Transverse colon (tissue), 4 donors: ENCODE results near the gene PAQR4. TPM values are rescaled to one million over a fixed set of nuclear protein-coding genes. Genes with fewer than 3 reads are reported as not detected.

Experiments
- DNase-seq: peaks from one replicate; pipeline ENCODE4 v3.0.0-alpha.2; 2019
- H3K27ac ChIP-seq, 4 donors: fragments of 200-600 bp; sonication (generic); 2 replicates each; pipeline ENCODE4 v1.5.1; 2016 to 2018; ENCODE audit warnings: inconsistent platforms in 4 of 4
- H3K27me3 ChIP-seq: fragments of 200-600 bp; sonication (generic); 2 replicates; pipeline ENCODE4 v1.5.1; 2017; ENCODE audit warnings: inconsistent platforms
- H3K36me3 ChIP-seq, 4 donors: fragments of 200-600 bp; sonication (generic); 2 replicates each; pipeline ENCODE4 v1.5.1; 2017 to 2019; ENCODE audit warnings: inconsistent platforms in 4 of 4
- H3K4me1 ChIP-seq, 4 donors: fragments of 200-600 bp; sonication (generic); 2 replicates each; pipeline ENCODE4 v1.5.1; 2017 to 2020; ENCODE audit warnings: inconsistent platforms in 4 of 4
- H3K4me3 ChIP-seq, 4 donors: fragments of 200-600 bp; sonication (generic); 1 replicate in 1 of 4; 2 replicates in 3 of 4; pipeline versions ENCODE4 v1.5.1 to v1.6.1; 2017 to 2019; ENCODE audit warnings: inconsistent platforms in 4 of 4
- H3K9me3 ChIP-seq, 2 donors: fragments of 200-600 bp; sonication (generic); 2 replicates each; pipeline ENCODE4 v1.5.1; 2017 to 2019; ENCODE audit warnings: inconsistent platforms in 2 of 2
- EP300 ChIP-seq: sonication (generic); formaldehyde crosslinking; IDR thresholded peaks from one replicate; pipeline ENCODE4 v1.6.1; 2017; ENCODE audit warnings: antibody characterized with exemption, low read depth
- POLR2A ChIP-seq: fragments of 450-650 bp; IDR thresholded peaks from one replicate; pipeline ENCODE4 v1.6.1; 2016; ENCODE audit warnings: antibody characterized with exemption, mild to moderate bottlenecking, moderate library complexity
- POLR2AphosphoS5 ChIP-seq, 3 donors: sonication (generic); formaldehyde crosslinking; IDR thresholded peaks; one replicate each; pipeline ENCODE4 v1.6.1; 2016; ENCODE audit warnings: antibody characterized with exemption in 3 of 3
- WGBS, 2 donors: methylation state at CpG; one replicate each; pipeline ENCODE4 v1.1.5; 2018; ENCODE audit warnings: low coverage in 1 of 2; 5-methylcytosine and 5-hydroxymethylcytosine counted together
- in situ Hi-C, 4 donors: fragments of 200-750 bp; cut with MboI; loops; one replicate each; pipeline versions ENCODE4 v1.15.0 to v1.15.1; 2017; ENCODE audit warnings: low sequenced_read_pairs in 3 of 4, low pct_ligation_motif_present in 1 of 4, low pct_unique_long_range_greater_than_20kb in 1 of 4
- intact Hi-C: fragments of 100-400 bp; cut with DNase I; formaldehyde crosslinking; loops from one replicate; pipeline ENCODE4 v1.15.1; 2023; ENCODE audit warnings: low total_unique reads
- total RNA-seq, 4 donors: library from RNA; depleted of rRNA; stranded (reverse); fragments of >200 nt; gene quantifications; one replicate each; pipeline ENCODE4 v1.1.0, GENCODE V29; 2016
- TF ChIP-seq, protein P1 (sequence below), 5 experiments: fragments of 200-600 bp in 3 of 5; fragments of 450-650 bp in 2 of 5; sonication (generic) in 3 of 5; IDR thresholded peaks; 1 replicate in 2 of 5; 2 replicates in 3 of 5; pipeline ENCODE4 v1.5.1; 2016 to 2017; ENCODE audit warnings: antibody characterized with exemption in 5 of 5, inconsistent platforms in 3 of 5, mild to moderate bottlenecking in 2 of 5, moderate library complexity in 1 of 5

PAQR4 gene
- total RNA-seq, 4 donors from 2014 or later = 3.0 to 5.9 (median 4.4) TPM; not detected in 1

- no peaks in the 10 kb centered on the region for H3K9me3 ChIP-seq
- intact Hi-C loops = no loop called here
- H3K27me3 ChIP-seq = peaks cover 49% of the 10 kb centered on the region
- no peak overlapping the region for H3K4me3 ChIP-seq
- H3K36me3 ChIP-seq = no peaks in the 10 kb centered on the region
- no peak for TF ChIP-seq POLR2A
- TF ChIP-seq EP300 = no peak
- TF ChIP-seq POLR2AphosphoS5 (IDR thresholded peaks at IDR 0.05) = no peak
- TF ChIP-seq, protein P1, sequence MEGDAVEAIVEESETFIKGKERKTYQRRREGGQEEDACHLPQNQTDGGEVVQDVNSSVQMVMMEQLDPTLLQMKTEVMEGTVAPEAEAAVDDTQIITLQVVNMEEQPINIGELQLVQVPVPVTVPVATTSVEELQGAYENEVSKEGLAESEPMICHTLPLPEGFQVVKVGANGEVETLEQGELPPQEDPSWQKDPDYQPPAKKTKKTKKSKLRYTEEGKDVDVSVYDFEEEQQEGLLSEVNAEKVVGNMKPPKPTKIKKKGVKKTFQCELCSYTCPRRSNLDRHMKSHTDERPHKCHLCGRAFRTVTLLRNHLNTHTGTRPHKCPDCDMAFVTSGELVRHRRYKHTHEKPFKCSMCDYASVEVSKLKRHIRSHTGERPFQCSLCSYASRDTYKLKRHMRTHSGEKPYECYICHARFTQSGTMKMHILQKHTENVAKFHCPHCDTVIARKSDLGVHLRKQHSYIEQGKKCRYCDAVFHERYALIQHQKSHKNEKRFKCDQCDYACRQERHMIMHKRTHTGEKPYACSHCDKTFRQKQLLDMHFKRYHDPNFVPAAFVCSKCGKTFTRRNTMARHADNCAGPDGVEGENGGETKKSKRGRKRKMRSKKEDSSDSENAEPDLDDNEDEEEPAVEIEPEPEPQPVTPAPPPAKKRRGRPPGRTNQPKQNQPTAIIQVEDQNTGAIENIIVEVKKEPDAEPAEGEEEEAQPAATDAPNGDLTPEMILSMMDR (IDR thresholded peaks at IDR 0.05) = no peak
- peaks cover 0 to 11% (median 7%) of the 10 kb centered on the region in 4 donors for H3K4me1 ChIP-seq
- H3K27ac ChIP-seq = no peak overlapping the region
- WGBS, 2 donors = 23 to 53% methylated on average over 6 to 29 of the region's 31 CpGs
- in situ Hi-C loops = no loop called here
- DNase-seq = no peak
These were observed 15.2 kb upstream of the PAQR4 start for GRCh38 chr16:2953706-2954627.

DNA sequence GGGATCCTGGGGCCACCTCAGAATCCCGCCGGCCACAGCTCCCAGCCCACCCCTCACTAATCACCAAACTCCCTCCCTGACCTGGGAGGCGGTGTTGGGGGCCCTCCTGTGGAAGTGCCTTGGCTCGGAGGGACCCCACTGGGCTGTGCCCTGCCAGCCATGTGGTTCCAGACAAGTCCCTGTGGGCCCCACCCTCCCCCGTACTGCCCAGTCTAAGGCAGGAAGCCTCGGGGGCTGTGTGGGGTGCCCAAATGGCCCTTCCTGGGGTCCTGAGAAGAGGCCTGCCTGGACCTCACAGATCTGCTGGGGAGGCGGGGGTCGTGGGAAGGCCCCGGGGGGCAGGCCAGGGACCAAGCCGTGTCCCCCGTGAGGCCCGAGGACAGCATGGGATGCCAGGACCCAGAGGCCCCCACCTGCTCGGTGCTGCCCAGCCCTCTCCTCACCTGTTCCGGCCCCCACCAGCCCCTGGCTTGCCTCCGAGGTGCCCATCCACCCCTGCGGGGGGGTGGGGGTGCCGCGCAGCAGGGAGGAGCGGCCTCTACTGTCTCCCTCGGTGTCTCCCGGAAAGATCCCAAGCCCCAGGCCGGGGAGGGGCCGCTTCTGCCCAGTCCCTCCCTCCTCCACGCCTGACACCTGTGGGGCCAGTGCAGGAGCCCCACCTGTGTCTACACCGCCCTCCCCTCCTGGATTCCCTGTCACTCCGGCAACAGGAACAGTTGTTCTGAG is 14.3 kb upstream of the PAQR4 start:
- H3K27ac ChIP-seq = no peak overlapping the region
- no peaks in the 10 kb centered on the region for H3K36me3 ChIP-seq
- in situ Hi-C loops = no loop called here
- H3K27me3 ChIP-seq = peaks cover 56% of the 10 kb centered on the region
- 41% methylated on average over 12 of the region's 26 CpGs; no CpG with 5 or more reads in 1 of the 2 donors for WGBS, 2 donors
- TF ChIP-seq POLR2AphosphoS5 (IDR thresholded peaks at IDR 0.05) (no peak), POLR2A (peak; percentile 16)
- intact Hi-C loops = no loop called here
- H3K9me3 ChIP-seq = no peaks in the 10 kb centered on the region
- H3K4me1 ChIP-seq = peaks cover 0 to 11% (median 7%) of the 10 kb centered on the region in 4 donors
- DNase-seq = peak; percentile 48
- peak overlapping the region in 1 of 4 donors; percentile 18 for H3K4me3 ChIP-seq

GRCh38 chr16:2955438-2955778 is 13.7 kb upstream of the PAQR4 start:
- in situ Hi-C loops (no loop called here), intact Hi-C loops (no loop called here)
- Histone ChIP-seq H3K4me3 (no peak overlapping the region), H3K27me3 (peaks cover 57% of the 10 kb centered on the region), H3K27ac (peak overlapping the region in 2 of 4 donors; percentile 27 to 53), H3K9me3 (no peaks in the 10 kb centered on the region), H3K4me1 (peaks cover 0 to 11% (median 7%) of the 10 kb centered on the region in 4 donors), H3K36me3 (no peaks in the 10 kb centered on the region)
- DNase-seq = no peak
- WGBS, 2 donors = 22 to 47% methylated on average over 6 of the region's 10 CpGs
- TF ChIP-seq POLR2AphosphoS5 (IDR thresholded peaks at IDR 0.05) = no peak
- TF ChIP-seq EP300 = no peak
- TF ChIP-seq POLR2A = no peak
- TF ChIP-seq, protein P1 (IDR thresholded peaks at IDR 0.05) = no peak

DNA sequence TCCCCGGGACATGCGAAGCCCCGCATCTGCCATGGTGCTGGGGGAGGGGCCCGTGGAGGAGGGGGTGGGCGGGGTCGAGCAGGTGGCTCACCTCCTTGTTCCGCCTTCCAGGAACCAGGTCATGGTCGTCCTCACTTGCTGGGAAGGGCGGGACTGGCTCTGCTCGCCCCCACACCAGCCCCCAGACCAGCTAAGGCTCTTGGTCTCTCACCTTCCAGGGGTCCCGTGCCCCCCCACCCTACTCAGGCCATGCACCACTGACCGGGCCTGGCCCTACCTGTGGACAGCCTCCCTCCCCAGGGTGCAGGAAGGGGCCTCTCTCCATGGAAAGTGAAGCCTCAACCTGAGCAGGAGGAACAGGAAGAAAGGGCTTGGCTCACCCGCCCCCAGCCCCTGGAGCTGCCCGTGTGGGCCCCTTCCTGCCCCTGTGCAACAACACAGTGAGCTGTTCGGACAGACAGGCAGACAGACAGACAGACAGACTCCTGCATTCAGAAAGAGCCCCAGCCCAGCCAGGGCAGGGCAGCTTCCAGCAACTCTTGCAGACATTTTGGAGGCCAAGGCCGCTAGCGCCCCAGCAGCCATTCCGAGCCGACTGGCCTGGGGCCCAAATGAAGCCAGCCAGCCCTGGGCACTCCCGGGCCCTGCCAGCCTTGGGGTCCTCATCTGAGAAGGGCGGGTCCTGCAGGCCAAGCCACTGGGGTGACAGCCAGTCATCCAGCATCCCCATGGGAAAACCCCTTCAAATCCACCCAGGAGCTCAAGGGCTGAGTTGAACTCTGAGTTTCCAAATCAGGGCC is 13.2 kb upstream of the PAQR4 start:
- Histone ChIP-seq H3K4me3 (no peak overlapping the region), H3K36me3 (no peaks in the 10 kb centered on the region), H3K27me3 (peaks cover 63% of the 10 kb centered on the region), H3K27ac (peak overlapping the region in 2 of 4 donors; percentile 27 to 53), H3K9me3 (no peaks in the 10 kb centered on the region), H3K4me1 (peaks cover 0 to 11% (median 7%) of the 10 kb centered on the region in 4 donors)
- WGBS, 2 donors = 42% methylated on average over 21 of the region's 21 CpGs; no CpG with 5 or more reads in 1 of the 2 donors
- in situ Hi-C loops (no loop called here), intact Hi-C loops (no loop called here)
- no peak for DNase-seq
- no peak for TF ChIP-seq POLR2A
- TF ChIP-seq, protein P1 (IDR thresholded peaks at IDR 0.05) = no peak
- no peak for TF ChIP-seq EP300
- no peak for TF ChIP-seq POLR2AphosphoS5 (IDR thresholded peaks at IDR 0.05)
